ENCODE results near the gene CERS2. TPM values are rescaled to one million over a fixed set of nuclear protein-coding genes. Genes with fewer than 3 reads are reported as not detected.

CERS2 gene
- total RNA-seq, 1 experiment from 2014 or later: 145 TPM

Small RNAs within 50 kb of the gene (small RNA-seq; reads per million reads assigned to genes)
- not detected for gene RNU6-884P

Other genes starting within 250 kb of the CERS2 start
- 1.2 and 2.6 TPM in 2 replicates for gene CTSS, start 209.1 kb downstream of the CERS2 start, total RNA-seq (2014; rRNA removed; shearing (Covaris generic))
- 0.56 and 0.77 TPM in 2 replicates for gene CTSK, start 166.6 kb downstream of the CERS2 start, total RNA-seq (2014; rRNA removed; shearing (Covaris generic))
- gene ARNT, start 98.2 kb downstream of the CERS2 start, total RNA-seq (2014; rRNA removed; shearing (Covaris generic)): 10.7 and 12.9 TPM in 2 replicates
- gene CTXND2, start 87.7 kb downstream of the CERS2 start, total RNA-seq (2014; rRNA removed; shearing (Covaris generic)): not detected in 2 replicates
- gene SETDB1, start 48.5 kb downstream of the CERS2 start, total RNA-seq (2014; rRNA removed; shearing (Covaris generic)): 24.0 and 25.3 TPM in 2 replicates
- 0.55 and 0.63 TPM in 2 replicates for gene ANXA9, start 7.5 kb upstream of the CERS2 start, total RNA-seq (2014; rRNA removed; shearing (Covaris generic))
- 12.5 and 15.4 TPM in 2 replicates for gene MINDY1, start 32.1 kb upstream of the CERS2 start, total RNA-seq (2014; rRNA removed; shearing (Covaris generic))
- gene PRUNE1, start 33.6 kb upstream of the CERS2 start, total RNA-seq (2014; rRNA removed; shearing (Covaris generic)): 6.1 and 11.9 TPM in 2 replicates
- gene BNIPL, start 61.8 kb upstream of the CERS2 start, total RNA-seq (2014; rRNA removed; shearing (Covaris generic)): 0.10 TPM in 1 of 2 replicates, not detected in the other
- gene C1orf56, start 72.9 kb upstream of the CERS2 start, total RNA-seq (2014; rRNA removed; shearing (Covaris generic)): 2.9 and 5.4 TPM in 2 replicates
- 66.5 and 67.1 TPM in 2 replicates for gene CDC42SE1, start 84.8 kb upstream of the CERS2 start, total RNA-seq (2014; rRNA removed; shearing (Covaris generic))
- 8.8 and 9.8 TPM in 2 replicates for gene MLLT11, start 85.6 kb upstream of the CERS2 start, total RNA-seq (2014; rRNA removed; shearing (Covaris generic))
- gene GABPB2, start 95.9 kb upstream of the CERS2 start, total RNA-seq (2014; rRNA removed; shearing (Covaris generic)): 2.4 and 5.5 TPM in 2 replicates
- gene SEMA6C, start 171.8 kb upstream of the CERS2 start, total RNA-seq (2014; rRNA removed; shearing (Covaris generic)): 0.80 and 1.5 TPM in 2 replicates
- gene TNFAIP8L2, start 181.8 kb upstream of the CERS2 start, total RNA-seq (2014; rRNA removed; shearing (Covaris generic)): not detected in 2 replicates
- gene LYSMD1, start 191.1 kb upstream of the CERS2 start, total RNA-seq (2014; rRNA removed; shearing (Covaris generic)): 8.6 and 9.4 TPM in 2 replicates
- 60.9 and 69.6 TPM in 2 replicates for gene SCNM1, start 191.3 kb upstream of the CERS2 start, total RNA-seq (2014; rRNA removed; shearing (Covaris generic))
- gene TMOD4, start 201.1 kb upstream of the CERS2 start, total RNA-seq (2014; rRNA removed; shearing (Covaris generic)): 0.27 and 0.87 TPM in 2 replicates
- gene VPS72, start 215.4 kb upstream of the CERS2 start, total RNA-seq (2014; rRNA removed; shearing (Covaris generic)): 52.9 and 59.3 TPM in 2 replicates
- 40.7 and 49.6 TPM in 2 replicates for gene PIP5K1A, start 223.7 kb upstream of the CERS2 start, total RNA-seq (2014; rRNA removed; shearing (Covaris generic))